OCI-LY1 (cell line): ENCODE data around the gene SEMA4A.

Experiments
- H2AFZ ChIP-seq: fragments of 200-600 bp; sonication (generic), shearing (Covaris generic); 2 replicates; pipeline ENCODE4 v1.6.0; 2014; ENCODE audit warnings: antibody characterized with exemption, mild to moderate bottlenecking, low read length
- H3F3A ChIP-seq: fragments of 200-600 bp; sonication (generic), shearing (Covaris generic); 2 replicates; pipeline ENCODE4 v1.6.0; 2014; ENCODE audit warnings: mild to moderate bottlenecking, antibody characterized with exemption, low read length, moderate library complexity; ENCODE audit not compliant: insufficient read depth
- H3K27ac ChIP-seq: fragments of 200-600 bp; sonication (generic); 2 replicates; pipeline ENCODE4 v1.5.1; 2014; ENCODE audit warnings: low read length, mixed run types, mild to moderate bottlenecking, low read depth; ENCODE audit not compliant: poor library complexity, severe bottlenecking
- H3K27me3 ChIP-seq: fragments of 200-600 bp; sonication (generic); 2 replicates; pipeline ENCODE4 v1.6.0; 2014; ENCODE audit warnings: antibody characterized with exemption, mild to moderate bottlenecking, low read length, moderate library complexity; ENCODE audit not compliant: insufficient read depth
- H3K36me3 ChIP-seq: fragments of 200-600 bp; sonication (generic); 2 replicates; pipeline ENCODE4 v1.6.1; 2014; ENCODE audit warnings: mild to moderate bottlenecking, antibody characterized with exemption, low read length, moderate library complexity, mixed read lengths; ENCODE audit not compliant: insufficient read depth
- H3K4me1 ChIP-seq: fragments of 200-600 bp; sonication (generic); 2 replicates; pipeline ENCODE4 v1.5.1; 2014; ENCODE audit warnings: mild to moderate bottlenecking, low read length, moderate library complexity; ENCODE audit not compliant: insufficient read depth, severe bottlenecking
- H3K4me2 ChIP-seq: fragments of 200-600 bp; sonication (generic), shearing (Covaris generic); 2 replicates; pipeline ENCODE4 v1.6.1; 2014; ENCODE audit warnings: low read length
- H3K4me3 ChIP-seq: fragments of 200-600 bp; sonication (generic); 2 replicates; pipeline ENCODE4 v1.5.1; 2014; ENCODE audit warnings: low read length, low read depth, mild to moderate bottlenecking, mixed read lengths; ENCODE audit not compliant: poor library complexity, severe bottlenecking
- H3K79me2 ChIP-seq: fragments of 200-600 bp; shearing (Covaris generic); 2 replicates; pipeline ENCODE4 v1.6.1; 2016; ENCODE audit warnings: mixed run types, low read length, mixed read lengths; ENCODE audit not compliant: insufficient read depth
- H3K9ac ChIP-seq: fragments of 200-600 bp; sonication (generic), shearing (Covaris generic); 2 replicates; pipeline ENCODE4 v1.6.1; 2014; ENCODE audit warnings: mild to moderate bottlenecking, low read length, mixed read lengths
- H3K9me2 ChIP-seq: fragments of 200-600 bp; sonication (generic), shearing (Covaris generic); 2 replicates; pipeline ENCODE4 v1.6.1; 2014; ENCODE audit warnings: low read depth, mild to moderate bottlenecking, low read length, mixed read lengths
- H3K9me3 ChIP-seq: fragments of 200-600 bp; shearing (Covaris generic); 2 replicates; pipeline ENCODE4 v1.6.1; 2014; ENCODE audit warnings: low read length, mixed read lengths
- H4K20me1 ChIP-seq: fragments of 200-600 bp; sonication (generic), shearing (Covaris generic); 2 replicates; pipeline ENCODE4 v1.6.0; 2016; ENCODE audit warnings: mild to moderate bottlenecking, low read length; ENCODE audit not compliant: insufficient read depth
- EZH2 ChIP-seq: fragments of 200-600 bp; sonication (generic), shearing (Covaris generic); IDR thresholded peaks from 2 replicates; pipeline ENCODE4 v1.8.0; 2017; ENCODE audit warnings: borderline replicate concordance, mixed run types, mild to moderate bottlenecking, antibody characterized with exemption, low read length, moderate library complexity, mixed read lengths
- TF ChIP-seq, protein P1 (sequence below): fragments of 200-600 bp; sonication (generic), shearing (Covaris generic); IDR thresholded peaks from 2 replicates; pipeline ENCODE4 v1.5.1; 2017; ENCODE audit warnings: mild to moderate bottlenecking, antibody characterized with exemption, low read length, moderate library complexity, mixed read lengths

Gene SEMA4A

DNA sequence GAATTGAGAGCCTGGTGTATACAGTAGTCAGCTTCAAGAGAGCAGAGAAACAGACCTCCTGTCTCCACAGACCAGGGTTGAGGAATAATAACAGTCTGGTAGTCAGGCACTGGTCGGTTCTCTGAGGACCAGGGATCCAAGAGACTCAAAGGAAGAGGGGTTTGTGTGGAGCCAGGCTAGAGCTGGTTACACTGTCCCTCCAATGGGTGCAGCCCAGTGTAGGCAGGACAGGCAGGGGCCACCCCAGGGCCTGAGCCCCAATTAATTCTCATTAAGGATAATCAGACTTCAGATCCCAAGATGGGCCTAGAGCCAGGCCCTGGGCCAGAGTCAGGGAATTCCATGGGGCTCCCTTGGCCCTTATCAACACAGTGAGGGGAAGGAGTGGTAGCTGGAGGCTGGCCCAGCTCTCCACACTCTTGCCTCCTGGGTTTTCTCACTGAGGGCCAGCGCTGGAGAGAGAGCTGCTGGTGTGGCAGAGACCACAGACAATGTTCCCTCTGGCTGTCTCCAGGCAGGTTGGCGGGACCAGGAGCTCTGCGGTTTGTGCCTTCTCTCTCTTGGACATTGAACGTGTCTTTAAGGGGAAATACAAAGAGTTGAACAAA is 9.1 kb downstream of the SEMA4A start:
- H3F3A ChIP-seq = no peaks in the 10 kb centered on the region
- H3K36me3 ChIP-seq = peaks cover 54% of the 10 kb centered on the region
- no peak overlapping the region for H3K4me2 ChIP-seq
- H3K27ac ChIP-seq = no peak overlapping the region
- H3K4me3 ChIP-seq = no peak overlapping the region
- H3K4me1 ChIP-seq = peaks cover 33% of the 10 kb centered on the region
- H4K20me1 ChIP-seq = no peaks in the 10 kb centered on the region
- H3K9me3 ChIP-seq = no peaks in the 10 kb centered on the region
- TF ChIP-seq, protein P1, sequence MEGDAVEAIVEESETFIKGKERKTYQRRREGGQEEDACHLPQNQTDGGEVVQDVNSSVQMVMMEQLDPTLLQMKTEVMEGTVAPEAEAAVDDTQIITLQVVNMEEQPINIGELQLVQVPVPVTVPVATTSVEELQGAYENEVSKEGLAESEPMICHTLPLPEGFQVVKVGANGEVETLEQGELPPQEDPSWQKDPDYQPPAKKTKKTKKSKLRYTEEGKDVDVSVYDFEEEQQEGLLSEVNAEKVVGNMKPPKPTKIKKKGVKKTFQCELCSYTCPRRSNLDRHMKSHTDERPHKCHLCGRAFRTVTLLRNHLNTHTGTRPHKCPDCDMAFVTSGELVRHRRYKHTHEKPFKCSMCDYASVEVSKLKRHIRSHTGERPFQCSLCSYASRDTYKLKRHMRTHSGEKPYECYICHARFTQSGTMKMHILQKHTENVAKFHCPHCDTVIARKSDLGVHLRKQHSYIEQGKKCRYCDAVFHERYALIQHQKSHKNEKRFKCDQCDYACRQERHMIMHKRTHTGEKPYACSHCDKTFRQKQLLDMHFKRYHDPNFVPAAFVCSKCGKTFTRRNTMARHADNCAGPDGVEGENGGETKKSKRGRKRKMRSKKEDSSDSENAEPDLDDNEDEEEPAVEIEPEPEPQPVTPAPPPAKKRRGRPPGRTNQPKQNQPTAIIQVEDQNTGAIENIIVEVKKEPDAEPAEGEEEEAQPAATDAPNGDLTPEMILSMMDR = no peak
- no peak for TF ChIP-seq EZH2
- no peaks in the 10 kb centered on the region for H3K9me2 ChIP-seq
- no peak overlapping the region for H3K9ac ChIP-seq
- no peaks in the 10 kb centered on the region for H3K79me2 ChIP-seq
- H2AFZ ChIP-seq = no peak overlapping the region
- no peaks in the 10 kb centered on the region for H3K27me3 ChIP-seq

DNA sequence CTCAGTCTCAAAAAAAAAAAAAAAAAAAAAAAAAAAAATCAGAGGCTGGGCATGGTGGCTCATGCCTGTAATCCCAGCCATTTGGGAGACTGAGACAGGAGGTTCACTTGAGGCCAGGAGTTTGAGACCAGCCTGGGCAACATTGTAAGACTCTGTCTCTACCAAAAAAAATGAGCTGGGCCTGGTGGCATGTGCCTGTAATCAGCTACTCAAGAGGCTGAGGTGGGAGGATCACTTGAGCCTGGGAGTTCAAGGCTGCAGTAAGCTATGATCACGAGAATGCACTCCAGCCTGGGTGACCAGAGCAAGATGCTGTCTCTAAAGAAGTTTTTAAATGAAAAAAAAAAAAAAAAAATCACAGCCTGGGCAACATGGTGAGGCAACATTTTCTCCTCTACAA is 10.3 kb downstream of the SEMA4A start:
- no peaks in the 10 kb centered on the region for H3K9me3 ChIP-seq
- H3K36me3 ChIP-seq = peaks cover 48% of the 10 kb centered on the region
- H3K27me3 ChIP-seq = no peaks in the 10 kb centered on the region
- H3K4me3 ChIP-seq = no peak overlapping the region
- no peak overlapping the region for H3K4me2 ChIP-seq
- H3F3A ChIP-seq = no peaks in the 10 kb centered on the region
- H3K27ac ChIP-seq = no peak overlapping the region
- H3K79me2 ChIP-seq = no peaks in the 10 kb centered on the region
- H3K9me2 ChIP-seq = no peaks in the 10 kb centered on the region
- no peak overlapping the region for H2AFZ ChIP-seq
- H3K9ac ChIP-seq = no peak overlapping the region
- H3K4me1 ChIP-seq = peaks cover 21% of the 10 kb centered on the region
- TF ChIP-seq, protein P1 = no peak
- no peak for TF ChIP-seq EZH2
- H4K20me1 ChIP-seq = no peaks in the 10 kb centered on the region

DNA sequence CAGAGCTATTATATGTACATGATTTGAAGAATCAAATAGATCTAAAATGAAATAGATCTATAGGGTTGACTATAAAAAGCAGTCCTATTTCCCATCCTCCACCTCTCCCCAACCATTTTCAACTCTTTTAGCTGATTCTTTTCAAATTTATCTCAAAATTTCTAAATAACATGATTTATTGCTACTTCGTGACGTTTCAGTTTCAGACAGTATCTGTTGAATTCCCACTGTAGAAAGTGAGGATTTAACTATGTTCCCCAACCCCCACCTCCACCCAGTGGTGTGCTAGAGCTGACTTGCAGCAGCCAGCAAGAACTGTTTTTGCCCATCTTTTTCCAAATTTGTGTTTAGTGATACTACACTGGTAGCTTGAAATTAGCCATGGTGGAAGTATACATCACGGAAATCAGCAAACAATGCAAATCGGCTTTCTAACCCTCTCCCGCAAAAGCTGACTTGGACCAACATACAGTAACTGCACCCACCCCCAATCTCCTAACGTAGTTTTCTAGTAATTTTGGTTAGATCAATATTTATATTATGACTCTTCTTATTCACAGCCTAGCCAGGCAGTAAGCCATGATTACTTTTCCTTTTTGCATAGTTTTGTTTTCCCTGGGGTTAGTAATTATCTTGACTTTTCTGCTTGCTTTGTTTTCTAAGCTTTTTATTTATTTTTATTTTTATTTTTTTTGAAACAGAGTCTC is 10.9 kb downstream of the SEMA4A start:
- H3K27me3 ChIP-seq = no peaks in the 10 kb centered on the region
- H3K4me1 ChIP-seq = peaks cover 15% of the 10 kb centered on the region
- H3K9ac ChIP-seq = no peak overlapping the region
- H4K20me1 ChIP-seq = no peaks in the 10 kb centered on the region
- no peak overlapping the region for H2AFZ ChIP-seq
- no peaks in the 10 kb centered on the region for H3K79me2 ChIP-seq
- no peaks in the 10 kb centered on the region for H3F3A ChIP-seq
- peaks cover 45% of the 10 kb centered on the region for H3K36me3 ChIP-seq
- no peak overlapping the region for H3K4me3 ChIP-seq
- H3K4me2 ChIP-seq = no peak overlapping the region
- no peaks in the 10 kb centered on the region for H3K9me2 ChIP-seq
- TF ChIP-seq, protein P1 = no peak
- TF ChIP-seq EZH2 = no peak
- no peaks in the 10 kb centered on the region for H3K9me3 ChIP-seq
- no peak overlapping the region for H3K27ac ChIP-seq
